ENCODE measurements around the gene CELSR1.

Gene CELSR1

GRCh38 chr22:46360097-46360496 lies 177.3 kb downstream of the CELSR1 start:
- no peak for FAIRE-seq

- FAIRE-seq, result no peak
Observed at GRCh38 chr22:46359362-46359761, 178.1 kb downstream of the CELSR1 start.

- no peak for FAIRE-seq
Observed at GRCh38 chr22:46358766-46359165, 178.7 kb downstream of the CELSR1 start.

- FAIRE-seq, result no peak
Observed at GRCh38 chr22:46357711-46358520, 179.5 kb downstream of the CELSR1 start.

- FAIRE-seq, result no peak
Observed at GRCh38 chr22:46356496-46357480, 180.6 kb downstream of the CELSR1 start.

- FAIRE-seq, result no peak
Observed at GRCh38 chr22:46355996-46356471, 181.4 kb downstream of the CELSR1 start.

- FAIRE-seq, result no peak
Observed at GRCh38 chr22:46355369-46355995, 181.9 kb downstream of the CELSR1 start.

GRCh38 chr22:46354993-46355305 lies 182.5 kb downstream of the CELSR1 start:
- no peak for FAIRE-seq

- FAIRE-seq, result no peak
Observed at GRCh38 chr22:46354176-46354992, 183.0 kb downstream of the CELSR1 start.

GRCh38 chr22:46353483-46354105 lies 183.8 kb downstream of the CELSR1 start:
- FAIRE-seq, result no peak

GRCh38 chr22:46352691-46353386 lies 184.6 kb downstream of the CELSR1 start:
- no peak for FAIRE-seq

GRCh38 chr22:46352276-46352675 lies 185.1 kb downstream of the CELSR1 start:
- no peak for FAIRE-seq

- no peak for FAIRE-seq
Observed at GRCh38 chr22:46351767-46352166, 185.7 kb downstream of the CELSR1 start.

- no peak for FAIRE-seq
Observed at GRCh38 chr22:46351131-46351735, 186.2 kb downstream of the CELSR1 start.

- FAIRE-seq, result no peak
Observed at GRCh38 chr22:46350646-46351045, 186.8 kb downstream of the CELSR1 start.

- no peak for FAIRE-seq
Observed at GRCh38 chr22:46350121-46350520, 187.3 kb downstream of the CELSR1 start.

- no peak for FAIRE-seq
Observed at GRCh38 chr22:46349681-46350080, 187.7 kb downstream of the CELSR1 start.

- no peak for FAIRE-seq
Observed at GRCh38 chr22:46349238-46349637, 188.2 kb downstream of the CELSR1 start.

- FAIRE-seq, result no peak
Observed at GRCh38 chr22:46348099-46348695, 189.2 kb downstream of the CELSR1 start.

GRCh38 chr22:46347646-46348045 lies 189.8 kb downstream of the CELSR1 start:
- no peak for FAIRE-seq

All from endometrium (tissue), 2 donors.